Measurements from ENCODE around the gene TPGS2. TPM values are rescaled to one million over a fixed set of nuclear protein-coding genes. Genes with fewer than 3 reads are reported as not detected.

The TPGS2 gene
- total RNA-seq, 2 donors from 2014 or later, result 128 to 157 TPM

DNA sequence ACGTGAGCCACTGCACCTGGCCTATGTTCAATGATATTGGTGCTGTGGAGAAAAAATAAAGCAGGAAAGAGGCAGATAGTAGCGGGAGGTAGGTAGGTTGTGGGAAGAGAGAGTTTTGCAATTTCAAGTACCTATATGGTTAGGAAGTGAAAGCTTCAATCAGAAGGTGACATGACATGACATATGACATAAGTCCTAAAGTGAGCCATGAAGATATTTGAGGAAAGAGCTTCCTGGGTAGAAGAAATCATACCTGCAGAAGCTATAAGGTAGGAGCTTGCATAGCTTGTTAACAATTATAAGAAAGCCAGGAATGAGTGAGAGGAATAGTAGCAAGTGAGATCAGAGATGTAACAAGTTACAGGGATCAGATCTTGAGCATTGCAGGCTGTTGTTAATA, 4.3 kb upstream of the TPGS2 start:
- H3K36me3 ChIP-seq, result no peaks in the 10 kb centered on the region
- H3K27ac ChIP-seq, result no peak overlapping the region
- TF ChIP-seq, protein P1, sequence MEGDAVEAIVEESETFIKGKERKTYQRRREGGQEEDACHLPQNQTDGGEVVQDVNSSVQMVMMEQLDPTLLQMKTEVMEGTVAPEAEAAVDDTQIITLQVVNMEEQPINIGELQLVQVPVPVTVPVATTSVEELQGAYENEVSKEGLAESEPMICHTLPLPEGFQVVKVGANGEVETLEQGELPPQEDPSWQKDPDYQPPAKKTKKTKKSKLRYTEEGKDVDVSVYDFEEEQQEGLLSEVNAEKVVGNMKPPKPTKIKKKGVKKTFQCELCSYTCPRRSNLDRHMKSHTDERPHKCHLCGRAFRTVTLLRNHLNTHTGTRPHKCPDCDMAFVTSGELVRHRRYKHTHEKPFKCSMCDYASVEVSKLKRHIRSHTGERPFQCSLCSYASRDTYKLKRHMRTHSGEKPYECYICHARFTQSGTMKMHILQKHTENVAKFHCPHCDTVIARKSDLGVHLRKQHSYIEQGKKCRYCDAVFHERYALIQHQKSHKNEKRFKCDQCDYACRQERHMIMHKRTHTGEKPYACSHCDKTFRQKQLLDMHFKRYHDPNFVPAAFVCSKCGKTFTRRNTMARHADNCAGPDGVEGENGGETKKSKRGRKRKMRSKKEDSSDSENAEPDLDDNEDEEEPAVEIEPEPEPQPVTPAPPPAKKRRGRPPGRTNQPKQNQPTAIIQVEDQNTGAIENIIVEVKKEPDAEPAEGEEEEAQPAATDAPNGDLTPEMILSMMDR (IDR thresholded peaks at IDR 0.05), result no peak
- no peak for TF ChIP-seq POLR2A (IDR thresholded peaks at IDR 0.05)
- no peak for TF ChIP-seq POLR2AphosphoS5 (IDR thresholded peaks at IDR 0.05)
- H3K27me3 ChIP-seq (replicated peaks; ENCODE audit: insufficient read depth), result no peaks in the 10 kb centered on the region
- no peak overlapping the region for H3K4me3 ChIP-seq
- H3K4me1 ChIP-seq (replicated peaks), result no peaks in the 10 kb centered on the region
- no peaks in the 10 kb centered on the region for H3K9me3 ChIP-seq
- WGBS, result 91% methylated on average over 2 of the region's 2 CpGs
- no peak for DNase-seq (ENCODE audit: low spot score)
- intact Hi-C loops (cut with DNase I), result no loop called here

DNA sequence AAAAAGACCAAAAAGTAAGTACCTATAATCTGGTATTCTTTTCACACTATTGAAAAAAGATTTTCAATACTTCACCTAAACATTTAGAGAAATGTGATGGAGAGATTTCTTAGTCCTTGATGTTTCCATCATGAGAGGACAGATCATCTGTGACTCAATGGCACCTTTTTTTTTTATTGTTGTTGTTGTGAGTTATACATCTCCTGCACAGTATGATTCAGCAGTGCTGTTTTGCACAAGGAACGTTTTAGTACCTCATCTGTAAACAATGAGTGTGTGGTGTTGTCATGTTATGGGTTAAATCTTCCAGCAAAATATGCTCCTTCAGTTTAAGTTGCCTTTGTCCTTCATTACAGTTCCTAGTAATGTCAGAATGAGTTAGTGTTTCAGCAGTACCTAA, 2.3 kb upstream of the TPGS2 start:
- intact Hi-C loops (cut with DNase I), result no loop called here
- no peaks in the 10 kb centered on the region for H3K36me3 ChIP-seq
- no peak for DNase-seq (ENCODE audit: low spot score)
- no peaks in the 10 kb centered on the region for H3K9me3 ChIP-seq
- H3K27me3 ChIP-seq (replicated peaks; ENCODE audit: insufficient read depth), result no peaks in the 10 kb centered on the region
- H3K4me1 ChIP-seq (replicated peaks), result no peaks in the 10 kb centered on the region
- H3K27ac ChIP-seq, result no peak overlapping the region
- no peak overlapping the region for H3K4me3 ChIP-seq
- TF ChIP-seq, protein P1 (IDR thresholded peaks at IDR 0.05), result no peak
- no peak for TF ChIP-seq POLR2AphosphoS5 (IDR thresholded peaks at IDR 0.05)
- 24% methylated on average over 1 of the region's 1 CpG for WGBS

DNA sequence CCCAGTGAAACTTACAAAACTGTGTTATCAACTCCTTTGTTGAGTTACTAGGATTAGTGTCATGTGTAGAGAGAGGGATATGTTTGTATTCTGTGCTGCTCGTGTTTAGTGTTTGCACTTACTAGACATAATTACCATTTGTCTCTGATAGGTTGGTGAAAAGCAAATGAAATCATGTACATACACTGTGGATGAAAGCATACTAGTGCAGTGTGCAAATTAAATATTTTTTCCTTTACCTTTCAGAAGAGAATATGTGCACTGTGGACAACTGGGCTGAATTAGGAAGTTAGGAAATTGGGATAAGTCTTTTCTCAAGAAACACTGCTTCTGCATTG, 1.3 kb upstream of the TPGS2 start:
- WGBS, result 18% methylated on average over 1 of the region's 1 CpG
- Histone ChIP-seq H3K27me3 (replicated peaks; ENCODE audit: insufficient read depth) (no peaks in the 10 kb centered on the region), H3K4me3 (peak overlapping the region in 1 of 2 donors; percentile 71), H3K4me1 (replicated peaks) (no peaks in the 10 kb centered on the region), H3K36me3 (no peaks in the 10 kb centered on the region), H3K9me3 (no peaks in the 10 kb centered on the region), H3K27ac (no peak overlapping the region)
- TF ChIP-seq POLR2A (IDR thresholded peaks at IDR 0.05) (no peak), POLR2AphosphoS5 (IDR thresholded peaks at IDR 0.05) (no peak)
- TF ChIP-seq, protein P1 (IDR thresholded peaks at IDR 0.05), result no peak
- DNase-seq (ENCODE audit: low spot score), result no peak
- intact Hi-C loops (cut with DNase I), result no loop called here

DNA sequence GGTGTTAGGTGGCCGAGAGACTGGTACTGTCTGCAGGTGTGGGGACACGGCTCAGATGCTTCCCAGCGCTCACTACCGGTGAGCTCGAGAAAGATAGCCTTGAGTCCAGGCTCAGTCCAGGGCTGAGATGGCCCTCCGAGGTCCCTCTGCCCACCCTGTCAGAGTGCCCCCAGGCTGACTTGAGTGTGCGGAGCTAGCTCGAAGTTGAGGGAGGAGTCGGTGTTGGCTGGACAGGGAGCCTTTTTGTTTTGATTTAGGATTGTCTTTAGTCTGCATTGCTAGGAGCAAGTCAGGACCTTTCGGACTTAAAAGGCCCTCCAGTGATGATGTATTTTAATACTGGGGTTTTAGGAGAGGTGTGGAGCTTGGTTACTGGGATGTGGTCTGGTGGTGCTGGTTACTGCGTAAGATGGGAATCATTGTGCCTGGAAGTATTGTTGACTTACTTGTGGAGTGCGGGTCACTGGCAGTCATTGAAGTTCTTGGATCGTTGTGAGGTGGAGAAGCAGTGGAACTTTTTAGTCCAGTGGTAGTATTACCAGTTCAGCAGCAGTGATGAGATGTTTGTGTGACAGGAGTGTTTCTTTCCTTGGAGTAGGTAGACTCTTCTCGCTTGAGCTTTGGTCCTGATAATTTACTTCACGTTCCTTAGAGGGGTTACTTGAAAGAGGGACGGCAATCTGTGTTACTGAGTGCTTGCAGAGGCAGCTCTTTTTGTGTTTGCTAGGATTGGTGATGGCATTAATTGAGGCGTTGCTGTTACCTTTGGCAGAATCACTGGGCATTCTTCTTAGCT, 758 bp upstream of the TPGS2 start:
- H3K4me3 ChIP-seq, result peak overlapping the region; percentile 71 to 83
- H3K27ac ChIP-seq, result peak overlapping the region; percentile 76 to 81
- TF ChIP-seq, protein P1 (IDR thresholded peaks at IDR 0.05), result no peak
- TF ChIP-seq POLR2A (IDR thresholded peaks at IDR 0.05) (no peak), POLR2AphosphoS5 (IDR thresholded peaks at IDR 0.05) (no peak)
- intact Hi-C loops (cut with DNase I), result no loop called here
- WGBS, result 9% methylated on average over 16 of the region's 17 CpGs
- H3K36me3 ChIP-seq, result no peaks in the 10 kb centered on the region
- H3K27me3 ChIP-seq (replicated peaks; ENCODE audit: insufficient read depth), result no peaks in the 10 kb centered on the region
- no peak for DNase-seq (ENCODE audit: low spot score)
- no peaks in the 10 kb centered on the region for H3K9me3 ChIP-seq
- no peaks in the 10 kb centered on the region for H3K4me1 ChIP-seq (replicated peaks)

DNA sequence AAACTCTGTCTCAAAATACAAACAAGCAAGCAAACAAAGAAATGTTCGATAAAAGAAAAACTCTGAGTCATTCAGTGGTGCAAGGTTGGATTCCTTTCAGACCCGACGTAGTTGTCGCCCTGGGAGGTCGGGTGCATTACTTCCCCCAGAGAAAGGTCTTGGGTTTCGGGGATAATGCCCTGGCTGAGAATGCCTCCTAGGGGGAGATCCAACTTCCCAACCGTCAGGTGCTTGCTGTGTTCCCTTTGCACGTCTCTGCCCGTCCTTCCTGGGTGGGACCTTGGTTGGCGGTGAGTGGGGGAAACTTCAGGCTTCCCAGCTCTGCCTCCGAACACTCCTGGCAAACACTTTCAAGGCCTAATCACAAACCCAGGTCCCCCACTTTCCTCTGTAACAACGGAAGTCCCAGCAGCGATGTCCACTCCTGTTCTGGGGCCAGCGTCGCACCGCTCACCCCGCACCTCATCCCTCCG, 609 bp downstream of the TPGS2 start:
- no peaks in the 10 kb centered on the region for H3K9me3 ChIP-seq
- H3K36me3 ChIP-seq, result no peaks in the 10 kb centered on the region
- H3K27ac ChIP-seq, result peak overlapping the region; percentile 76 to 81
- no peaks in the 10 kb centered on the region for H3K27me3 ChIP-seq (replicated peaks; ENCODE audit: insufficient read depth)
- DNase-seq (ENCODE audit: low spot score), result peak; percentile 26
- intact Hi-C loops (cut with DNase I), result no loop called here
- WGBS, result 0% methylated on average over 18 of the region's 18 CpGs
- TF ChIP-seq, protein P1 (IDR thresholded peaks at IDR 0.05), result no peak
- TF ChIP-seq POLR2A (IDR thresholded peaks at IDR 0.05) (no peak), POLR2AphosphoS5 (IDR thresholded peaks at IDR 0.05) (no peak)
- peak overlapping the region; percentile 71 to 83 for H3K4me3 ChIP-seq
- no peaks in the 10 kb centered on the region for H3K4me1 ChIP-seq (replicated peaks)
